ENCODE data around the gene YWHAQ. TPM values are rescaled to one million over a fixed set of nuclear protein-coding genes. Genes with fewer than 3 reads are reported as not detected.

Gene YWHAQ
- total and polyA plus RNA-seq, 4 donors: 232 to 799 (median 587) TPM

DNA sequence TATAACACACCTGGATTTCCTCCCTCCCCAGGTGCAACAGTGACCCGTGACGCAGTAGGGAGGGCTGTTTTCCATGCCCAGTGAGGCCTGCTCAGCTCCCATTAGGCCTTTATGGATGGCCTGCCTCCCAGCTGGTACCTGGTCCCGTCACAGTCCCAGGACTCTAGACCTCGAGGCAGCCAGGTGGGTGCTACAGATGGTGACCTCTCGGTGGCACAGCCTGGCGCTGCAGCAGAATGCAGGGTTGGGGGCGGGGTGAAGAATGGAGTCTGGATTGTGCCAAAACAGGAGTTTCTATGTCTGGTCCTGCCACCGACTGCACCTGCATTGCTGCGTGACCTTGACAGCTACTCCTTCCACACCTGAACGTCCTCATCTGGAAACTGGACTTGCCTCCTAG, 18.0 kb upstream of the YWHAQ start:
- no peak for DNase-seq (ENCODE audit: low read depth in 4 of 6, low spot score in 6 of 6)
- 81% methylated on average over 7 of the region's 10 CpGs for WGBS (ENCODE audit: insufficient coverage)
- no peak overlapping the region for H3K27ac ChIP-seq (ENCODE audit: low read depth, low read length)
- H3K9me3 ChIP-seq (ENCODE audit: control insufficient read depth, insufficient read depth, low read length): no peaks in the 10 kb centered on the region
- peaks cover 4% of the 10 kb centered on the region for H3K4me1 ChIP-seq (ENCODE audit: control insufficient read depth, insufficient read depth, low read length)
- no peak overlapping the region for H3K4me3 ChIP-seq (ENCODE audit: low read depth, low read length)
- no peaks in the 10 kb centered on the region for H3K27me3 ChIP-seq (ENCODE audit: control insufficient read depth, insufficient read depth, low read length)
- no peaks in the 10 kb centered on the region for H3K36me3 ChIP-seq (ENCODE audit: control insufficient read depth, insufficient read depth, low read length)

DNA sequence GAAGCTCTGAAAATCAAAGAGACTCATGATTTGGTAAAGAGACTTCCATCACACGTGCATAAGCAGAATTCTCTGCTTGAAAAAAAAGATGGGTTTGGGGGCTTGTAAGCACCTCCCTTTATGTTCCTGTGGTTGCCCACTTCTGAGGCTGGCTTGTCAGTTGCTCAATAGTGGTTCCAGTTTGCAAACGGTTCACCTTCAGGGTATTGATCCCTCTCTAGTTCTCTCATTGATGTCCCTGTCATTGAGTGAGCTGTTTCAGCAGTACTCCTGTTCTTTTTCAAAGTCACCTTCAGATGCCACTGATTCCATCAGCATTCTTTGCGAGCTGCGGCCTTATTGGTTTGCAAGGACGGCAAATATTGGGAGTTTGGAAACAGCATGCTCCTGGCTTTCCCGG, 17.1 kb upstream of the YWHAQ start:
- Histone ChIP-seq H3K27me3 (ENCODE audit: control insufficient read depth, insufficient read depth, low read length) (no peaks in the 10 kb centered on the region), H3K4me3 (ENCODE audit: low read depth, low read length) (no peak overlapping the region), H3K4me1 (ENCODE audit: control insufficient read depth, insufficient read depth, low read length) (peaks cover 4% of the 10 kb centered on the region), H3K9me3 (ENCODE audit: control insufficient read depth, insufficient read depth, low read length) (no peaks in the 10 kb centered on the region), H3K27ac (ENCODE audit: low read depth, low read length) (no peak overlapping the region), H3K36me3 (ENCODE audit: control insufficient read depth, insufficient read depth, low read length) (no peaks in the 10 kb centered on the region)
- 79% methylated on average over 3 of the region's 6 CpGs for WGBS (ENCODE audit: insufficient coverage)
- no peak for DNase-seq (ENCODE audit: low read depth in 4 of 6, low spot score in 6 of 6)

GRCh38 chr2:9646196-9647030, 15.6 kb upstream of the YWHAQ start:
- 72% methylated on average over 12 of the region's 17 CpGs for WGBS (ENCODE audit: insufficient coverage)
- Histone ChIP-seq H3K9me3 (ENCODE audit: control insufficient read depth, insufficient read depth, low read length) (no peaks in the 10 kb centered on the region), H3K4me3 (ENCODE audit: low read depth, low read length) (no peak overlapping the region), H3K27ac (ENCODE audit: low read depth, low read length) (no peak overlapping the region), H3K27me3 (ENCODE audit: control insufficient read depth, insufficient read depth, low read length) (no peaks in the 10 kb centered on the region), H3K4me1 (ENCODE audit: control insufficient read depth, insufficient read depth, low read length) (peaks cover 4% of the 10 kb centered on the region), H3K36me3 (ENCODE audit: control insufficient read depth, insufficient read depth, low read length) (no peaks in the 10 kb centered on the region)
- no peak for DNase-seq (ENCODE audit: low read depth in 4 of 6, low spot score in 6 of 6)

DNA sequence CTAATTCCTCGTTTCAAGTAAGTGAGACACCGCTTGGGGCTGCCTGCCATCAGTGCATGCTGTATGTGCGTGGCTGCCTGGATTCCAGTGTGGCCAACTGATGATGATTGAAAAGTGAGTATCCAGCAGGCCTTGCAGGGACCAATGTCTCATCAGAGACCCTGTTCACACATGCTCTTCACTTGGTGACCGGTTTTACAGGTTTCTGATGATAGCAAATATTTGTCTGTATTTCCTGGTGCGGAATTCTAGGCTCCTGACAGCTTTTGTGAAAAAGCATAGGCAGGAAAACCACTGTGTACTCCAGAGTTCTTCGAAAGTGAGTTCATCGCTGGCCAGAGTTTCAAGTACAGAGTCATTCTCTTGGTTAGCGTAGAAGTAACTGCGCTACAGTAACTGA, 13.8 kb upstream of the YWHAQ start:
- DNase-seq (ENCODE audit: low read depth in 4 of 6, low spot score in 6 of 6): no peak
- WGBS (ENCODE audit: insufficient coverage): 92% methylated on average over 9 of the region's 9 CpGs
- Histone ChIP-seq H3K36me3 (ENCODE audit: control insufficient read depth, insufficient read depth, low read length) (no peaks in the 10 kb centered on the region), H3K27me3 (ENCODE audit: control insufficient read depth, insufficient read depth, low read length) (no peaks in the 10 kb centered on the region), H3K27ac (ENCODE audit: low read depth, low read length) (no peak overlapping the region), H3K4me3 (ENCODE audit: low read depth, low read length) (no peak overlapping the region), H3K4me1 (ENCODE audit: control insufficient read depth, insufficient read depth, low read length) (peaks cover 19% of the 10 kb centered on the region), H3K9me3 (ENCODE audit: control insufficient read depth, insufficient read depth, low read length) (no peaks in the 10 kb centered on the region)

DNA sequence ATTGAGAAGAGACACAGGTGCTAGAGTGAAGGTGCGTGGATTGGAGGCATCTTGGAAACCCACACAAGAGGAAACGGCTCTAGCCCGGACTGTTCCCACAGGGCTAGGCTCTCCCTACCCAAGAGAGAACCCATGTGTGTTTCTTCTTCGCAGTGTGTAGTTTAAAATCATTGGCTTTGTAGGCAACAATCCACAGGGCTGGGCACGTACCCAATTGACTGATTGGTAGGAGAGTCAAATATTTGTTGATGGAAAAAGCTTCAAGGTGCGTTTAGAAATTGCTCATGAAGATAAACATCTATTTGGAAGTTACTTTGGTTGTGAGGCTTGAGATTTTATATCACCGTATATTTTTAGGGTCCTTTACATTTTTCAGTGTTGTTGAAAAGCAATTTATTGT, 13.2 kb upstream of the YWHAQ start:
- 77% methylated on average over 6 of the region's 7 CpGs for WGBS (ENCODE audit: insufficient coverage)
- Histone ChIP-seq H3K4me1 (ENCODE audit: control insufficient read depth, insufficient read depth, low read length) (peaks cover 23% of the 10 kb centered on the region), H3K27ac (ENCODE audit: low read depth, low read length) (no peak overlapping the region)

DNA sequence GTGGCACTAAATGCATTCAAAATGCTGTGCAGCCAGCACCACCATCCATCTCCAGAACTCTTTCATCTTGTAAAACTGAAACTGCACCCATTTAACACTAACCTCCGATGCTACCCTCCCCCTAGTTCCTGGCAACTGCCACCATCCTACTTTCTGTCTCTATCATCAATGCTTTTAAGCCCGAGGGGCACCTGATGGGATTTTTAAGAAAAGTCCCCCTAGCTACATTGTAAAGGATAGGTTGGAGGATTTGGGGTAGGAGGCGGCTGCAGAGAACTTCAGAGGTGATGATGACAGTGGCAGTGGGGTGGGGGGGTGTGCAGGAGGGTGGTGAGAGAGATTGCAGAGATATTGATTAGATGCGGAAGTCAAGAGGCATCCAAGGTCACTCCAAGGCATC, 10.8 kb upstream of the YWHAQ start:
- DNase-seq (ENCODE audit: low read depth in 4 of 6, low spot score in 6 of 6): no peak
- Histone ChIP-seq H3K4me3 (ENCODE audit: low read depth, low read length) (no peak overlapping the region), H3K36me3 (ENCODE audit: control insufficient read depth, insufficient read depth, low read length) (no peaks in the 10 kb centered on the region), H3K27me3 (ENCODE audit: control insufficient read depth, insufficient read depth, low read length) (no peaks in the 10 kb centered on the region), H3K4me1 (ENCODE audit: control insufficient read depth, insufficient read depth, low read length) (peaks cover 37% of the 10 kb centered on the region), H3K9me3 (ENCODE audit: control insufficient read depth, insufficient read depth, low read length) (no peaks in the 10 kb centered on the region), H3K27ac (ENCODE audit: low read depth, low read length) (no peak overlapping the region)
- WGBS (ENCODE audit: insufficient coverage): 92% methylated on average over 1 of the region's 4 CpGs

More for the DNA sequence above, 13.2 kb upstream of the YWHAQ start:
- Histone ChIP-seq H3K36me3 (ENCODE audit: control insufficient read depth, insufficient read depth, low read length) (no peaks in the 10 kb centered on the region), H3K27me3 (ENCODE audit: control insufficient read depth, insufficient read depth, low read length) (no peaks in the 10 kb centered on the region), H3K9me3 (ENCODE audit: control insufficient read depth, insufficient read depth, low read length) (no peaks in the 10 kb centered on the region), H3K4me3 (ENCODE audit: low read depth, low read length) (no peak overlapping the region)
- DNase-seq (ENCODE audit: low read depth in 4 of 6, low spot score in 6 of 6): no peak

DNA sequence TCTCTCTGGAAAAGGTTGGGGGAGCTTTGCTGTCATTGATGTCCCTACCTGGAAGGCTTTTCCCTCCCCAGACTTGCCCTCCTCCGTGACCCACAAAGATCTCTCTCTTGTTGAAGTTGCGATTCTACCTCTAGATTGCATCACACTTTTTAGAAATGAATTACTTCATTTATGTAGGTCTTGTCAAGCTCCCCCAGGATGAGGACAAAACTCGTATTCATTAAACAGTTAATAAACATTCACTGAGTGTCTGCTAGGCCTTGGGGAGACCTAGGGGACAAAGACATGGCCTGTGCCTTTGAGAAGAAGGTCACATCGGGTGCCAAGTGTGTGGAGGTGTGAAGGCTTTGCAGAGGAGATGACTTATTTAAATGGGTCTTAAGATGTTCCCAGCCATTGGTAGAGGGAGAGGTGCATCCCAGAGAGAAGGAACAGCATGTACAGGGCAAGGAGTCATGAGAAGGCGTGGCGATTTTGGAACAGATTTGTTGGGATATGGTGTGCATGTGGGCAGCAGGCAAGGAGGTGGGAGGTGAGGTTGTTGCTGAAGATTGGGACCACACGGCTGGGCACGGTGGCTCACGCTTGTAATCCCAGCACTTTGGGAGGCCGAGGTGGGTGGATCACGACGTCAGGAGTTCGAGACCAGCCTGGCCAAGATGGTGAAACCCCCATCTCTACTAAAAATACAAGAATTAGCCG, 9.8 kb upstream of the YWHAQ start:
- H3K4me1 ChIP-seq (ENCODE audit: control insufficient read depth, insufficient read depth, low read length): peaks cover 32% of the 10 kb centered on the region
- no peaks in the 10 kb centered on the region for H3K36me3 ChIP-seq (ENCODE audit: control insufficient read depth, insufficient read depth, low read length)
- DNase-seq (ENCODE audit: low read depth in 4 of 6, low spot score in 6 of 6): no peak
- H3K27me3 ChIP-seq (ENCODE audit: control insufficient read depth, insufficient read depth, low read length): no peaks in the 10 kb centered on the region
- no peak overlapping the region for H3K4me3 ChIP-seq (ENCODE audit: low read depth, low read length)
- WGBS (ENCODE audit: insufficient coverage): 89% methylated on average over 12 of the region's 14 CpGs
- no peak overlapping the region for H3K27ac ChIP-seq (ENCODE audit: low read depth, low read length)
- H3K9me3 ChIP-seq (ENCODE audit: control insufficient read depth, insufficient read depth, low read length): no peaks in the 10 kb centered on the region

DNA sequence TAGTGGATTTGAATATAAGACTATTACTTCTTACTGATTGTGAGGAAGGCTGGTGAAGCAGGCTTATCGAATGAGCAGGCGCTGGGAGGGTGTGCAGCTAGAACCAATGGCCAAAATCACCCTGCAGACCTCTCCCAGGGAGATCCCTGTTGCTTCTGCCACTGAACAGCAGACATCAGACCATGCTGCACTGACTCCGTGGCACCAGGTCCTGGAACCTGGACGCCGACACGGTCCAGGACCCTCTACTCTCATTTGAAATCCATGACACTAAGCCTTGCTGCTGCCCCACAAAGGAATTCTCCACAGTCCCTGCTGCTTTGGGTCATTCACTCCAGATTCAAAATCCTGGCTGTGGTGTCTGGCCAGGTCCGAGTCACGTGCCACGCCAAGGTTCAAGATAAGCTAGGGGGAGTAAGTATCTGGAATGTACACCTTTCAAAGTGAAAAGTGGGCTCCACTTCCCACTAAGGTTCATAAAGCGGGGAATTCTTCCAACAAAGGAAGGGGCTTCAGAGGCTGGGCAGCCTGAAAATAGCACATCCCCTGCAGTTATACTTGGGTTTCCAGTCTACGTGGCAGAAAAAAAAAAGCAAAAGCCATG, 9.0 kb upstream of the YWHAQ start:
- WGBS (ENCODE audit: insufficient coverage): 83% methylated on average over 6 of the region's 11 CpGs
- no peak overlapping the region for H3K4me3 ChIP-seq (ENCODE audit: low read depth, low read length)
- no peaks in the 10 kb centered on the region for H3K27me3 ChIP-seq (ENCODE audit: control insufficient read depth, insufficient read depth, low read length)
- peaks cover 32% of the 10 kb centered on the region for H3K4me1 ChIP-seq (ENCODE audit: control insufficient read depth, insufficient read depth, low read length)
- no peak for DNase-seq (ENCODE audit: low read depth in 4 of 6, low spot score in 6 of 6)
- H3K36me3 ChIP-seq (ENCODE audit: control insufficient read depth, insufficient read depth, low read length): no peaks in the 10 kb centered on the region
- H3K9me3 ChIP-seq (ENCODE audit: control insufficient read depth, insufficient read depth, low read length): no peaks in the 10 kb centered on the region
- H3K27ac ChIP-seq (ENCODE audit: low read depth, low read length): no peak overlapping the region

GRCh38 chr2:9639000-9639602, 8.3 kb upstream of the YWHAQ start:
- Histone ChIP-seq H3K27ac (ENCODE audit: low read depth, low read length) (peak overlapping the region; percentile 11), H3K27me3 (ENCODE audit: control insufficient read depth, insufficient read depth, low read length) (no peaks in the 10 kb centered on the region), H3K4me1 (ENCODE audit: control insufficient read depth, insufficient read depth, low read length) (peaks cover 32% of the 10 kb centered on the region), H3K9me3 (ENCODE audit: control insufficient read depth, insufficient read depth, low read length) (no peaks in the 10 kb centered on the region), H3K4me3 (ENCODE audit: low read depth, low read length) (no peak overlapping the region), H3K36me3 (ENCODE audit: control insufficient read depth, insufficient read depth, low read length) (no peaks in the 10 kb centered on the region)
- 61% methylated on average over 5 of the region's 6 CpGs for WGBS (ENCODE audit: insufficient coverage)
- peak in 1 of 6 donors; percentile 19 for DNase-seq (ENCODE audit: low read depth in 4 of 6, low spot score in 6 of 6)

Data from spinal cord (tissue), 10 donors.